Natural killer cell (primary cell): ENCODE measurements around the gene IPO13. TPM values are rescaled to one million over a fixed set of nuclear protein-coding genes. Genes with fewer than 3 reads are reported as not detected.
A peak's percentile ranks its signal among the peaks of the same experiment; 100 is the strongest.

Source experiments
- ATAC-seq, 3 donors: fragments of 150-1000 bp in 2 of 3; fragments of 200-7000 bp in 1 of 3; cut with Tn5 transposase; 1 replicate in 1 of 3; 2 replicates in 2 of 3; pipeline ENCODE4 v1.10.0; 2021; ENCODE audit warnings: mild to moderate bottlenecking in 2 of 3, moderate library complexity in 2 of 3
- DNase-seq, 2 donors: peaks; one replicate each; pipeline versions ENCODE4 v3.0.0 to v3.0.0-alpha.2; 2013 to 2021; ENCODE audit warnings: mixed read lengths in 1 of 2
- H3K27ac ChIP-seq: one replicate; pipeline ENCODE4 v1.5.1; 2013; ENCODE audit warnings: mild to moderate bottlenecking, low read length
- H3K27me3 ChIP-seq: one replicate; pipeline ENCODE4 v1.6.1; 2013; ENCODE audit warnings: low read length; ENCODE audit not compliant: control insufficient read depth, insufficient read depth
- H3K36me3 ChIP-seq: one replicate; pipeline ENCODE4 v1.6.1; 2013; ENCODE audit warnings: low read length; ENCODE audit not compliant: control insufficient read depth, insufficient read depth
- H3K4me1 ChIP-seq: one replicate; pipeline ENCODE4 v1.6.1; 2013; ENCODE audit warnings: low read length; ENCODE audit not compliant: control insufficient read depth, insufficient read depth
- H3K4me3 ChIP-seq: one replicate; pipeline ENCODE4 v1.5.1; 2013; ENCODE audit warnings: low read length
- H3K9me3 ChIP-seq: one replicate; pipeline ENCODE4 v1.6.1; 2013; ENCODE audit warnings: low read length; ENCODE audit not compliant: control insufficient read depth, insufficient read depth
- H3K27ac Mint-ChIP-seq, 2 donors: one replicate each; pipeline ENCODE4 v1.8.0; 2022; ENCODE audit warnings: mild to moderate bottlenecking in 2 of 2, mixed read lengths in 2 of 2, moderate library complexity in 1 of 2
- H3K27me3 Mint-ChIP-seq, 2 donors: one replicate each; pipeline ENCODE4 v1.8.0; 2022; ENCODE audit warnings: low read depth in 2 of 2, mixed read lengths in 2 of 2
- H3K36me3 Mint-ChIP-seq: one replicate; pipeline ENCODE4 v1.8.0; 2022; ENCODE audit warnings: mixed read lengths
- H3K4me1 Mint-ChIP-seq, 2 donors: one replicate each; pipeline ENCODE4 v1.8.0; 2022; ENCODE audit warnings: mixed read lengths in 2 of 2
- H3K4me3 Mint-ChIP-seq: one replicate; pipeline ENCODE4 v1.8.0; 2022; ENCODE audit warnings: mild to moderate bottlenecking, moderate library complexity, mixed read lengths
- H3K9me3 Mint-ChIP-seq, 2 donors: one replicate each; pipeline ENCODE4 v1.8.0; 2022; ENCODE audit warnings: mixed read lengths in 2 of 2
- CTCF ChIP-seq: fragments of 200-600 bp; IDR thresholded peaks from one replicate; pipeline ENCODE4 v1.8.0; 2022; ENCODE audit warnings: antibody characterized with exemption
- WGBS: methylation state at CpG from one replicate; pipeline ENCODE4 v1.1.7; 2013; ENCODE audit warnings: missing lambda C conversion rate; ENCODE audit not compliant: insufficient coverage; 5-methylcytosine and 5-hydroxymethylcytosine counted together
- intact Hi-C: fragments of 100-400 bp; cut with micrococcal nuclease; formaldehyde crosslinking; loops from one replicate; pipeline ENCODE4 v1.14.2; 2022
- total RNA-seq, 4 donors: library from RNA; stranded (reverse); fragments of 120-200 nt in 1 of 4; gene quantifications; one replicate each; pipeline versions ENCODE4 v1.2.3 to v1.2.4, GENCODE V29; 2013 to 2022

IPO13 gene
- total RNA-seq, 3 donors from 2014 or later (not counting 1 experiment from before 2014, with no cell fraction given) = 18.1 to 22.7 (median 18.4) TPM

GRCh38 chr1:43976045-43976444 lies 29.3 kb downstream of the IPO13 start:
- Mint-ChIP-seq H3K4me3 (peak overlapping the region; percentile 97), H3K27ac (peak overlapping the region; percentile 91 to 92), H3K36me3 (peaks cover 9% of the 10 kb centered on the region), H3K27me3 (no peaks in the 10 kb centered on the region), H3K4me1 (peaks cover 42 to 68% of the 10 kb centered on the region in 2 donors), H3K9me3 (no peaks in the 10 kb centered on the region)
- Histone ChIP-seq H3K36me3 (peaks cover 21% of the 10 kb centered on the region), H3K9me3 (no peaks in the 10 kb centered on the region), H3K27me3 (no peaks in the 10 kb centered on the region), H3K4me3 (peak overlapping the region; percentile 96), H3K4me1 (peaks cover 51% of the 10 kb centered on the region), H3K27ac (no peak overlapping the region)
- DNase-seq (no peak), ATAC-seq (no peak)
- WGBS = 84% methylated on average over 4 of the region's 4 CpGs
- intact Hi-C loops = no loop called here
- no peak for TF ChIP-seq CTCF

- Histone ChIP-seq H3K27me3 (no peaks in the 10 kb centered on the region), H3K36me3 (peaks cover 21% of the 10 kb centered on the region), H3K4me1 (peaks cover 49% of the 10 kb centered on the region), H3K27ac (no peak overlapping the region), H3K9me3 (no peaks in the 10 kb centered on the region), H3K4me3 (no peak overlapping the region)
- ATAC-seq (no peak), DNase-seq (no peak)
- H3K4me3 Mint-ChIP-seq = peak overlapping the region; percentile 56
- peaks cover 9% of the 10 kb centered on the region for H3K36me3 Mint-ChIP-seq
- H3K4me1 Mint-ChIP-seq = peaks cover 41 to 66% of the 10 kb centered on the region in 2 donors
- intact Hi-C loops = no loop called here
- no peaks in the 10 kb centered on the region for H3K27me3 Mint-ChIP-seq
- TF ChIP-seq CTCF = no peak
- H3K9me3 Mint-ChIP-seq = no peaks in the 10 kb centered on the region
- H3K27ac Mint-ChIP-seq = peak overlapping the region in 1 of 2 donors; percentile 91
- WGBS = 97% methylated on average over 8 of the region's 8 CpGs
Observed at GRCh38 chr1:43976890-43977289, 30.1 kb downstream of the IPO13 start.

GRCh38 chr1:43977376-43978263 lies 30.9 kb downstream of the IPO13 start:
- ATAC-seq = no peak
- no peak for TF ChIP-seq CTCF
- peak overlapping the region in 1 of 2 donors; percentile 91 for H3K27ac Mint-ChIP-seq
- Histone ChIP-seq H3K4me1 (peaks cover 49% of the 10 kb centered on the region), H3K9me3 (no peaks in the 10 kb centered on the region), H3K4me3 (no peak overlapping the region), H3K36me3 (peaks cover 18% of the 10 kb centered on the region), H3K27me3 (no peaks in the 10 kb centered on the region), H3K27ac (no peak overlapping the region)
- no peaks in the 10 kb centered on the region for H3K9me3 Mint-ChIP-seq
- H3K27me3 Mint-ChIP-seq = no peaks in the 10 kb centered on the region
- H3K36me3 Mint-ChIP-seq = peaks cover 9% of the 10 kb centered on the region
- 96% methylated on average over 7 of the region's 9 CpGs for WGBS
- intact Hi-C loops = no loop called here
- peaks cover 41 to 68% of the 10 kb centered on the region in 2 donors for H3K4me1 Mint-ChIP-seq
- peak overlapping the region; percentile 56 for H3K4me3 Mint-ChIP-seq
- no peak for DNase-seq
